ENCODE measurements around the gene AQP2.
"Not testable (repeated sequence)": the region's sequence is repeated elsewhere in the genome, so short reads cannot be mapped to it uniquely, and the experiment has no call there.

The AQP2 gene

GRCh38 chr12:49987625-49988303, 37.2 kb downstream of the AQP2 start:
- DNase-seq (ENCODE audit: low read depth): no peak

GRCh38 chr12:49989400-49989799, 38.9 kb downstream of the AQP2 start:
- DNase-seq (ENCODE audit: low read depth): not testable (repeated sequence)

- DNase-seq (ENCODE audit: low read depth): no peak
These were observed 39.7 kb downstream of the AQP2 start for GRCh38 chr12:49990273-49990672.

- DNase-seq (ENCODE audit: low read depth): no peak
These were observed 47.9 kb downstream of the AQP2 start for GRCh38 chr12:49998453-49998852.

GRCh38 chr12:50003595-50003994, 53.1 kb downstream of the AQP2 start:
- no peak for DNase-seq (ENCODE audit: low read depth)

GRCh38 chr12:50004696-50005095, 54.2 kb downstream of the AQP2 start:
- DNase-seq (ENCODE audit: low read depth): no peak

GRCh38 chr12:50005175-50005574, 54.6 kb downstream of the AQP2 start:
- no peak for DNase-seq (ENCODE audit: low read depth)

- DNase-seq (ENCODE audit: low read depth): no peak
These were observed 55.7 kb downstream of the AQP2 start for GRCh38 chr12:50006280-50006679.

- no peak for DNase-seq (ENCODE audit: low read depth)
These were observed 56.4 kb downstream of the AQP2 start for GRCh38 chr12:50006754-50007442.
